Amniotic stem cell (primary cell): Measurements from ENCODE around the gene ZNF70.
A peak's percentile ranks its signal among the peaks of the same experiment; 100 is the strongest.

Experiments
- DNase-seq: peaks from one replicate; lab custom pipeline; 2025; lab: John Stamatoyannopoulos, UW

The ZNF70 gene

DNA sequence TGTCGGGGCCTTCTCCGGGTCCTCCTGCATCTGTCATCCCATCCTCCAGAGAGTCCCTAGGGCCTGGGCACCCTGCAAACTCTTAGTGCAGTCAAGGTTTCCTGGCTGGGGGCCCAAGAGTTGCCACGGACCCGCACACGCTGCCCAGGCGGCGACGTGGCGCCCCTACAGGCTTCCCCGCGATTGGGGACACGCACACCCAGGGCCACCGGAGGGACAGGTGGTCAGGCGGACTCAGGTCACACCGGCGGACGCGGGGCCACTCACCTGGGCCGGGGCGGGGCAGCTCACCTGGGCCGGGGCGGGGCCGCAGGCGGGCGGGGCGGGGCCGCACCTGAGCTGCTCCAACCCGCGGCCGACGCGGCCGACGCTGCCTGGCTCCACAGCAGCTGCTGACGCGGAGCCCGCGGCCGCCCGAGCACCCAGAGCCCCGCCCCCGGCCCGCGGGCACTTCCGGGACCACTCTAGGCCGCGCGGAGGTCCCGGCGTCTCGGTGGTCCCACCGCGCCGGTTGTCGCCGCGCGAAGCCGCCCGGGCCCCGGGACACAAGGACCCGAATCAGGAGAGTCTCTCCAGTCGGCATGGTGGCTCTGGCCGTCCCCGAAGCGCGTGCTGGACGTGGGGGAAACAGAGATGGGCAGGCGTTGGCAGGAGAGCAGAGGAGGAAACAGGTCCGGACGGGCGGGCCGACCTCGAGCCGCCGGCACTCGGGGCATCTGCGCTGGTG, at the start of gene ZNF70:
TSS of gene ZNF70 (minus strand) at position 399 of the 727 bp plus-strand sequence. CDS start 5,972 bp downstream, outside the sequence.
- no peak for DNase-seq

DNA sequence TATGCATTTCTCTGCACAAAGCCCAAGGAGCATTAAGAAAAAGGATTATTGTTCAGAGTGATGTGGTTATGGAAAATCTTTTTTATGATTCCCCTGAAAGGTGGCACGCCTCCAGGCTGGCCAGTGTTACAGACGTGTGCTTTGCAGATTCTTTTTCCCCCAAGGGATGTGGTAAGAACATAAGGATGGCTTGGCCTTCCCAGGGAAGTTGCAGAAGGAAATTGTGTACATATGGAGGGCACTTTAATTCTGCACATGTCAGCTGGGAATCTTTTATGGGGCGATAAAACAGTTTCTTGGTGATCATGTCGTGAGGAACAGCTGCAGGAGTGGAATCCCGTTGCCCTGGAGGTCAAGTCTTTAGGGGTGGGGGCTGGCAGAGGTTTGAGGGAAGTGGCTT, 45.5 kb upstream of the ZNF70 start:
- DNase-seq, result no peak

DNA sequence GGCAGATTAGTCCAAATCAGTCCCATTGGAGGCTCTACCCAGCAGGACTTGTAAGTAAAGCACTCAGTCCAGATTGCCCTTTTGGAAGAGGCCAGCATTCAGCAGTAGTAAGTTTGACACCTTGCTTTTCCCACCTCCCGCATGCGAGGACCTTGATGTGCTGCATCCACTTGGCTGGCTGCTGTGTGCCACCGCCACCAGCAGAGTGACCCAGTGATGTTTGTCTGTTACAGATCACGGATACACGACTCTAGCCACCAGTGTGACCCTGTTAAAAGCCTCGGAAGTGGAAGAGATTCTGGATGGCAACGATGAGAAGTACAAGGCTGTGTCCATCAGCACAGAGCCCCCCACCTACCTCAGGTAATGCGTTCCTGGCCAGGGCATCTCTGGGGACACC, 42.4 kb upstream of the ZNF70 start:
- DNase-seq, result no peak

DNA sequence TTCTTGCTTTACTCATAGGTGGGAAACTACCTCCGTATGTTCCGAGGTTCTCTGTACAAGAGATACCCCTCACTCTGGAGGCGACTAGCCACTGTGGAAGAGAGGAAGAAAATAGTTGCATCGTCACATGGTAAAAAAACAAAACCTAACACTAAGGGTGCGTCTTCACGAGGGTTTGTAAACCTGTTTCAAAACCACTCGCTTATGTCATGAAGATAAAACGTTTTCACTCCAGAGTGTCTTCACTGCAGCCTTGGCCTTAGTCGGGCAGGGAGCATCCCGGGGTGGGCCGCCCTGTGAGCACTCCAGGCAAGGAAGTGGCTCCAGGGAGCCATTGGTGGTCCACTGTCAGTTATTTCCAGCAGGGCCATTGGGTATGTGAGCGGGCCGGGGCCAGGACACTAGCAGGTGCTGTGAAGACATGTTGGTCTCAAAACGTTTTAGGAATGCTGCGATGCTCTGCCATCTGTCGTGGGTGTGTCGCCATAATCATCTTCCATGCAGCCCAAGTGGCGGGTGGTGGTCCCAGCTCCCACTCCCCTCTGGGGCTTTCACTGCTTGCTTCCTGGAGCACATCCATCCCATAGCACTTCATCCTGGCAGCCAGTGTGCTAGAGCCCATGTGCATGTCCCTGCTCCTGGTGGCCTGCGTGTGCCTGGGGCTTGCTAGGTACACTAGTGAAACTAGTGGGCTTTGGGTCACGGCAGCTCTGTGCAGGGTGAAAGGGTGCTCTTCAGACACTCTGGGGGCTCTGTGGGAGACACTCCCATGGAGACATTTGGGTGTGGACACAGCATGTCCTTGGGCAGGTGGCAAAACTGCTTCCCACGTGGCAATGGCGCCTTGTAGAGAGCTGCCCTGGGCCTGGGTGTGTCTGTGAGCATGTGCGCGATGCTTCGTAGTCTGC, 41.1 kb upstream of the ZNF70 start:
- no peak for DNase-seq

DNA sequence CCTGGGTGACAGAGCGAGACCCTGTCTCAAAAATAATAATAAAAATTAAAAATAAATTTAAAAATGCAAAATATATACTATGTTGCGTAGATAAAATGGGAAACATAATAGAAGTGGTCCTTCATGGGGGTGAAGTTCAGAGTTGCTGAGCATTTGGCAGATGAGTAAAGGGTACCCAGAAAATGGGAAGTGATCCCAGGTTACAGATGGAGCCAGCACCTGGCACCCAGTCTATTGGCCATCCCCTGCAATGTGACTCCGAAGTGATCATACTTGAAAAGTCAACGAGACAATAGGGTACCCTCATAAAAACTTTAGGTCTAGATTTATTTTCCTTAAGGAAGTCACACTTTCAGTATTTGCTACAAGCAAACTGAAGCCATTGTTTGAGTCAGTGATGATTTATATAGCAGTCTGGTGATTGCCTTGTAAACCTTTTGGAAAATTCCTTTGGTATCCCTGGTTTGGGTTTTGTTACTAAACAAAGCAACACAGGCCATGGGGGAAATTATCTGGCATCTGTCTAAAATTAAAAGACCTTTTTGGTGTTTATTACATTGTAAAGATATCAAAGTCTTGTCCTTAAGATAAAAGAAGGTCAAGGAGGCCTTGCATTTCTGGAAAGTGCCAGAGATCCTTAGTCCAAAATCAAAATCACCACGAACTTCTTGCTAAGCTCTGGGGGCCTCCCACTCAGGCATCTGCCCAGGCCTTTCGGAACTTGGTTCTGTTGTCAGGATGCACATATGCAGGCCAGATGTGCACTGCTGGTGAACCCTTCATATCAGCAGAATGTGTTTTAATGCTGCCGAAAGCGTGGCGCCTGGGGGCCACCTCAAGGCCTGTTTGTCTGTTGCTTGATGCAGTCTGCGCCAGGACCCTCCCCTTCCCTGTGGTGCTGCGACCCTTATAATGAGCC, 40.2 kb upstream of the ZNF70 start:
- DNase-seq, result no peak

DNA sequence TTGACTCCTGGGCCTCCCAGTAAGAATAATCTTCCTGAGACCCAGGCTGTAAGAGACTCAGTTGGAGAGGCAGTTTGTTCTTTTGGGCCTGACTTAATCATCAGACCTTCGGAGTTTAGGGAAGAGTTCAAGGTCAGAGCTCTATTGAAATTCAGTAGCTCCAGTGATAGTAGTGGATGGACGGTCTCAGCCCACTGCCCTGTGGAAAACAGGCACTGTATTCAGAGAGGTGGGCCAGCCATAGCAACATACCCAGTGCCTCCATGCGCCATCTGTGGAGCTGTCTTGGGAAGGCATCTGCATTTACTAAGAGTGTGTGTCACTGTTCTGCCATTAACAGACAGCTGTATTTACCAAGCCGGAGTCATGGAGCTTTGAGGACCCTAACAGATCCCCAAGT, 38.7 kb upstream of the ZNF70 start:
- DNase-seq, result no peak

DNA sequence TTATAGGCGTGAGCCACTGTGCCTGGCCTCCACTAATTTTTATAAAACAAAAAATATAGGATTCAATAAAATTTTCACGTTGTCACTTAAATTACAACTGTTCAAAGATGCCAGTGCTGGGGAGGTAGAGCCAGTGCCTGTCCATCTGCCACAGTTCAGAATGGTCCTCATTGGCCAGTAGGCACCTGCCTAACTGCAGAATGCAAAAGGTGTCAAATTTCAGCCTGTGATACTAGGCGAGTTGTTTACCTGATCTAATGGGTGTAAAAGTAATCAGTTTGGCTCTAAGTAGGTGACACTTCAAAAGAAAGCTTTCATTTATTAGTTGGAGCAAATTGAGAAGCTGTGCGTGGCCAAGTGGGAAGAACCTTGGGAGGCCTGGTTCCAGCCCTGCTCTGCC, 38.2 kb upstream of the ZNF70 start:
- no peak for DNase-seq

DNA sequence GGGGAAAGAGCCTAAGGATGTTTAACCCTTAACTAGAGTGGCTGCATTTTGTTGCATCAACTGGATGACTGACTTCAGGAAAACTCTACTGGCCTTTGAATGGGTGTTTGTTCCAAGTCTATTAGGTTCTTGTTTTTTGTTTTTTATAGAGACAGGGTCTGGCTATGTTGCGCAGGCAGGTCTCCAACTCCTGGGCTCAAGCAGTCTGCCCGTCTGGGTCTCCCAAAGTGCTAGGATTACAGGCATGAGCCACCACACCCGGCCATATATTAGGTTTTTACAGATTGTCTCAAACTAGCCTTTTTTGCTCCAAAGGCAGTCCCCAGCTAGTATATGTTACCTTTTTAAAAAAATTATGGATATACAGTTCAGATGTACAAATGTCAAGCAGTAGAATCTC, 37.0 kb upstream of the ZNF70 start:
- no peak for DNase-seq

DNA sequence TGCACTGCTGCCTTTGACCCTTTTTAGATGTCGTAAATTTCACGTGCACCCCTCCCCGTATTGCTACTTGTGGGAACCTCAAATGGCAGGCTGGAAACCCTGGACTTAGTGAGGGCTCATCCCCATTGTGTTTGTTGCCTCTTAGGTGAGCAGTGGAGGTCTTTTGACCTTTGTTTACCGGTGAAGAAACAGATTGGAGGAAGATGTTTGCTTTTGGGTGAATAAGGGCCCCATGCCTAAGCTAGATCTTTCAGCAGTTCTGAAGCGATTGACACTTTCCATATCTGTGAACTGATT, 36.6 kb upstream of the ZNF70 start:
- no peak for DNase-seq

DNA sequence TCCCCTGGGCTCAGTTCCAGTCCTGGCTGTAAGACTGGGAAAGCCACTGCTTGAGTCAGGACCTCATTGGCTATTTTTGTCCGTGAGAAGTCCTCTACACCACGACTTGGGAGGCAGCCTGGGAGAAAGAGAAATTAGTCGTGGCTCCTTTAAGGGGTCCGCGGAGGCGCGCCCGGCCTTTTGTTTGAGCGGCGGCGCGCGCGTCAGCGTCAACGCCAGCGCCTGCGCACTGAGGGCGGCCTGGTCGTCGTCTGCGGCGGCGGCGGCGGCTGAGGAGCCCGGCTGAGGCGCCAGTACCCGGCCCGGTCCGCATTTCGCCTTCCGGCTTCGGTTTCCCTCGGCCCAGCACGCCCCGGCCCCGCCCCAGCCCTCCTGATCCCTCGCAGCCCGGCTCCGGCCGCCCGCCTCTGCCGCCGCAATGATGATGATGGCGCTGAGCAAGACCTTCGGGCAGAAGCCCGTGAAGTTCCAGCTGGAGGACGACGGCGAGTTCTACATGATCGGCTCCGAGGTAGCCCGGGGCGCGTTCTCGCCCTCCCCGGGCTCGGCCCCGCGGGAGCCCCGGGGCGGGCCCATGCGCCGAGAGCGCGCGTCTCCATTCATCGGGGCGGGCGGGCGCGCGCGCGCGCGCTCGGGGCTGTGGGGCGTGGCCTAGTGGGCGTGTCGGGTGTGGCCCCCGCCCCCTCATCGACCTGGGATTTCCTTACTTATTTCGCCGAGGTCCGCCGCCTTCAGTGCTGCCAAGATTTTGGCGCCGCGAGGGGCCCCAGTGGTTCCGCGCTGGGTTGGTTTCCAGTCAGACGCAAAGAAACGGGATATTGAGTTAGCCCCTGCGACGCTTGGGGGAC, 36.1 kb upstream of the ZNF70 start, which contains the start of gene SMARCB1:
TSS of gene SMARCB1 (plus strand) at position 215 of the 848 bp plus-strand sequence. CDS start at position 419, 204 bp downstream.
- DNase-seq, result peak; percentile 71

DNA sequence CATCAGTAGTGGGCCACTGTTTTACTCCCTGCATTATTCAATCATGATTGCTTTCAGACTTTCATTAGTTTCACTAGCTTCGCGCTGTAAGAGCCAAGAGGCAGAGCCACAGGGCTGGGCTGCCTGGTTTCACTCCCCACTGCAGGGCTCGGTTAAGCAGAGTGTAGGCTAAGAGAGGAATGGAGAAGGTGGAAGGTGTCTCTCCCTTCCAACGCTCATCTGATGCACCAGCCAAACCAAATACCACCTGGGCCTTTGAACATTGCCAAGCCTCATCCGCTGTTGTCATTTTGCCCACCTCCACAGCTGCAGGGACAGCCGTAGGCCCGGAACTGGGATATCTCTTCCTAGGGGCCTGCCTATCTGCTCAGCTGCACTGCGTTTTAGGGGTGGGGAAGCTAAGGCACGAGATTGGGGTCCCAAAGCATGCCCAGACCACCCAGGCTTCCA, 35.4 kb upstream of the ZNF70 start:
- no peak for DNase-seq

DNA sequence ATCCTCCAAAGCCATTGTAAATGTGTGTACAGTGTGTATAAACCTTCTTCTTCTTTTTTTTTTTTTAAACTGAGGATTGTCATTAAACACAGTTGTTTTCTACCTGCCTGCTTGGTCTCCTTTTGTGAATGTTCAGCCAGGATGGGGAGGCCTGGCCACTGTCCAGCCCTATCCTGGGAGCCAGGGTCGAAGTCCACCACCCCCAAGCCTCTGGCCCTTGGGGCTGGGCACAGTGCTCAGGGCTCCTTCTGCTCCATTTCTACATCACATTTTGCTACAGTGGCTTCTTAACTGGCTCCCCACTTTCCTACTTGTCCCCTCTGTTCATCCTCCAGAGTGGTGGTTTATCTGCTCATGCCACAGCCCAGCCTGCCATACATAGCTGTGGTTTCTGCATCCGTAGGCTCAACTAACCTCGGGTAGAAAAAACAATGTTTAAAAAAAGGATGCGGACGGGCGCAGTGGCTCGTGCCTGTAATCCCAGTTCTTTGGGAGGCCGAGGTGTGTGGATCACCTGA, 33.4 kb upstream of the ZNF70 start:
- no peak for DNase-seq

DNA sequence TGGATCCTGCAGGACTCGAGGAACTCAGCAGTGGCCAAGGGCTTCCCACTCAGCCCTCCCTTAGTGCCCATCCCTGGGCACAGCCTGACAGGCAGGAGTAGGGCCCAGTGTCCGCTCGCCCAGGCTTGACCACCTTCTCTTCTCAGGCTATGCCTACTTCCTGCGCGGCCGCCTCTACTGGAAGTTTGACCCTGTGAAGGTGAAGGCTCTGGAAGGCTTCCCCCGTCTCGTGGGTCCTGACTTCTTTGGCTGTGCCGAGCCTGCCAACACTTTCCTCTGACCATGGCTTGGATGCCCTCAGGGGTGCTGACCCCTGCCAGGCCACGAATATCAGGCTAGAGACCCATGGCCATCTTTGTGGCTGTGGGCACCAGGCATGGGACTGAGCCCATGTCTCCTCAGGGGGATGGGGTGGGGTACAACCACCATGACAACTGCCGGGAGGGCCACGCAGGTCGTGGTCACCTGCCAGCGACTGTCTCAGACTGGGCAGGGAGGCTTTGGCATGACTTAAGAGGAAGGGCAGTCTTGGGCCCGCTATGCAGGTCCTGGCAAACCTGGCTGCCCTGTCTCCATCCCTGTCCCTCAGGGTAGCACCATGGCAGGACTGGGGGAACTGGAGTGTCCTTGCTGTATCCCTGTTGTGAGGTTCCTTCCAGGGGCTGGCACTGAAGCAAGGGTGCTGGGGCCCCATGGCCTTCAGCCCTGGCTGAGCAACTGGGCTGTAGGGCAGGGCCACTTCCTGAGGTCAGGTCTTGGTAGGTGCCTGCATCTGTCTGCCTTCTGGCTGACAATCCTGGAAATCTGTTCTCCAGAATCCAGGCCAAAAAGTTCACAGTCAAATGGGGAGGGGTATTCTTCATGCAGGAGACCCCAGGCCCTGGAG, 32.6 kb upstream of the ZNF70 start:
- DNase-seq, result no peak

DNA sequence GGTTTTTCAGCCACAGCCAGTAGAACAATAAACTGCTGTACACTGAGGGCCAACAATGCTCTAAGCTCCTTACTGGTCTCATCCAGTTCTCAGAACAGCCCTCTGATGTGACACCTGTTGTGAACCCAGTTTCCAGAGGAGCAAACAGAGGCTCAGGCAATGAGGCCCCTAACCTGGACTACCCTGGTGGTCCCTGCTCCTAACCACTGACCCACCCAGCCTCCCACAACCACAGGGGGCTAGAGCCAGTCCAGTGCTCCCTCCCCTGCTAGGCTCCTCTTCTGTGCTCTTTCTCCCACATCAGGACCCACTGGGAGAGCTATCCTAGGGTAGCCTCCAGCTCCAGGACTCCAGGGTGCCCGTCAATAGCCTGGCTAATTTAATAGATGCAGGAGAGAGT, 31.8 kb upstream of the ZNF70 start:
- no peak for DNase-seq

DNA sequence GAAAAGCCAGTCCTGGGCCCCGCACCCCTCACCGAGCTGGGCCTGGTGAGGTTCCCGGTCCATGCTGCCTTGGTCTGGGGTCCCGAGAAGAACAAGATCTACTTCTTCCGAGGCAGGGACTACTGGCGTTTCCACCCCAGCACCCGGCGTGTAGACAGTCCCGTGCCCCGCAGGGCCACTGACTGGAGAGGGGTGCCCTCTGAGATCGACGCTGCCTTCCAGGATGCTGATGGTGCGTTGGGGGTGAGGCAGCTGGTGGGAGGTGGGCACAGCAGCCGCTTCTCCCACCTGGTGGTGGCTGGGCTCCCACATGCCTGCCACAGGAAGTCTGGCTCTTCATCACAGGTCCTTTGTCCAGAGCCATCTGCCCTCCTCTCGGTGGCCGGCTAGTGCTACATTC, 31.3 kb upstream of the ZNF70 start:
- DNase-seq, result no peak

DNA sequence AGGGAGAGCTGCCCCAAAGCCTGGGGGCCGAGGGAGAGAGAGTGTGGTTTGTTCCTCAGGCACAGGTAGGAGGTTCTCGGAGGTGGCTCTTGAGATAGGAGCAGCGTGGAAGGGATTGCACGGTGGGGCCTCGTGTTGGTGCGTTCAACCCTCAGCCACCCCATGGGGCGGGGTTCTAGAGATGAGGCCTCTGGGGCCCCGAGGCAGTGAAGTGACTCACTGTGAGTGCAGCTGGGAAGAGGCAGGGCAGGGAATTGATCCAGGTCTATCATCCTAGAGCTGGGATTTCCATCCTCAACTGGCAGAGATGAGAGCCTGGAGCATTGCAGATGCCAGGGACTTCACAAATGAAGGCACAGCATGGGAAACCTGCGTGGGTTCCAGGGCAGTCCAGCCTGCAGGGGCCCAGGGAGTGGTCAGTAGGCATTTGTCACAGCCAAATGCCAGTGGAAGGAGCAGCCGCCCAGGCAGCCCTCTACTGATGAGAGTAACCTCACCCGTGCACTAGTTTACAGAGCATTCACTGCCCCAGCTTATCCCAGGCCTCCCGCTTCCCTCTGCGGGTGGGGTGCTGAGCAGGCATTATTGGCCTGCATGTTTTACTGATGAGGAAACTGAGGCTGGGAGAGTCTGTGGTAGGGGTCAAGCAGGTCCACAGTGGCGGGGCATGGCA, 30.7 kb upstream of the ZNF70 start:
- DNase-seq, result no peak

DNA sequence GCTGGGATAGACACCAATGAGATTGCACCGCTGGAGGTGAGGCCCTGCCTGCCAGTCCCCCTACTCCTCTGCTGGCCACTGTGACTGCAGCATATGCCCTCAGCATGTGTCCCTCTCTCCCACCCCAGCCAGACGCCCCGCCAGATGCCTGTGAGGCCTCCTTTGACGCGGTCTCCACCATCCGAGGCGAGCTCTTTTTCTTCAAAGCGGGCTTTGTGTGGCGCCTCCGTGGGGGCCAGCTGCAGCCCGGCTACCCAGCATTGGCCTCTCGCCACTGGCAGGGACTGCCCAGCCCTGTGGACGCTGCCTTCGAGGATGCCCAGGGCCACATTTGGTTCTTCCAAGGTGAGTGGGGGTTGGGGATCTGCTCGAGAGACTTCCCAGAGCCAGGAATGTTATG, 30.2 kb upstream of the ZNF70 start:
- DNase-seq, result no peak

DNA sequence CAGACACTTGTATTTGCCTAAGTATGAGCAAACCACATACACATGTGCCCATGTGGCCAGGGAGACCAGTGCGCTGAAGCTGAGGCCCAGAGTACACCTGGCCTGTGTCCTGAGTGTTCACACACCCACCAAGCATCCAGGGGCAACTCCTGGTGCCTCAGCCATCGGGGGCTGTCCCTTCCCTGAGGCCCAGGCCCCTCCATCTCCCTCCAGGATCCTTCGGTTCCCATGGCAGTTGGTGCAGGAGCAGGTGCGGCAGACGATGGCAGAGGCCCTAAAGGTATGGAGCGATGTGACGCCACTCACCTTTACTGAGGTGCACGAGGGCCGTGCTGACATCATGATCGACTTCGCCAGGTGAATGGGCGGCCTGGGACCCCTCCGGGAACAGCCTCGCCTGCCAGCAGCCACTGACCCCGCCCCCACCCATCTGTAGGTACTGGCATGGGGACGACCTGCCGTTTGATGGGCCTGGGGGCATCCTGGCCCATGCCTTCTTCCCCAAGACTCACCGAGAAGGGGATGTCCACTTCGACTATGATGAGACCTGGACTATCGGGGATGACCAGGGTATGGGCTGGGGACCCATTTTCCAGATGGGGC, 29.3 kb upstream of the ZNF70 start:
- DNase-seq, result no peak

DNA sequence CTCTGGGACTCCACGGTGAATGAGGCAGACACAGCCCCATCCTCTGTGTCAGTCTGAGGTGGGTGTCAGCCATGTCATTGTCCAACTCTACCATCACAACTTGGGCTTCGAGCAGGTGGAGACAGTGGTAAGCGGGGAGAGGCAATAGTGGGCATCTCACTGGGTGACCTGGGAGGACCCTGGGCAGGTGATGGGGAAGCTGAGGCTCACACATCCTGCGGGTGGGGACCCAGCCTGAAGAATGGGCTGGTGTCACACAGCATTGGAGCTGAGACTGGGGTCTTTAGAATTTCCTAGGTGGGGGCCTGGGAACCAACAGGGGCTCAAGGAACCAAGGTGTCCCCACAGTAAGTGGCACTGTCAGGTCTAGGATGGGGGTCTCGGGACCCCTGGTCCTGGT, 28.8 kb upstream of the ZNF70 start:
- DNase-seq, result no peak
